Measurements from ENCODE around the gene DLK2.

Gene DLK2

DNA sequence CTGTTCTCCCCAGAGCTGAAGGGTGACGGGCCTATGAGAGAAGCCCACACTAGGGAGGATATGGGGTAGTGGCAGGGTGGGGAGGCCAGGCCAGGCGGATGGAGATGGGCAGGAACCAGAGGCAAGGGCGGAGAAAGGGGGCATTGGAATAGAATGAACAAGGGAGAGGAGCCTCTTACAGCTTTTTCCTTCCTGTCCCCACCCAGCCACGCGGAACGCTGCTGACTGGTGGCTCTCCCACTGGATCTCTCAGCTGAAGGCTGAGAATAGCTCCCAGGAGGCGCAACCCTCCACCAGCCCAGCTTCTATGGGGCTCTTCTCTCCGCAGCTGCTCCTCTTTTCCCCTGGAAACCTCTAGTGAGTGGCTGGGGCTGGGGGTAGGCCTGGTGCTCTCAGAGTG, 10.8 kb downstream of the DLK2 start:
- TF ChIP-seq, protein P1, sequence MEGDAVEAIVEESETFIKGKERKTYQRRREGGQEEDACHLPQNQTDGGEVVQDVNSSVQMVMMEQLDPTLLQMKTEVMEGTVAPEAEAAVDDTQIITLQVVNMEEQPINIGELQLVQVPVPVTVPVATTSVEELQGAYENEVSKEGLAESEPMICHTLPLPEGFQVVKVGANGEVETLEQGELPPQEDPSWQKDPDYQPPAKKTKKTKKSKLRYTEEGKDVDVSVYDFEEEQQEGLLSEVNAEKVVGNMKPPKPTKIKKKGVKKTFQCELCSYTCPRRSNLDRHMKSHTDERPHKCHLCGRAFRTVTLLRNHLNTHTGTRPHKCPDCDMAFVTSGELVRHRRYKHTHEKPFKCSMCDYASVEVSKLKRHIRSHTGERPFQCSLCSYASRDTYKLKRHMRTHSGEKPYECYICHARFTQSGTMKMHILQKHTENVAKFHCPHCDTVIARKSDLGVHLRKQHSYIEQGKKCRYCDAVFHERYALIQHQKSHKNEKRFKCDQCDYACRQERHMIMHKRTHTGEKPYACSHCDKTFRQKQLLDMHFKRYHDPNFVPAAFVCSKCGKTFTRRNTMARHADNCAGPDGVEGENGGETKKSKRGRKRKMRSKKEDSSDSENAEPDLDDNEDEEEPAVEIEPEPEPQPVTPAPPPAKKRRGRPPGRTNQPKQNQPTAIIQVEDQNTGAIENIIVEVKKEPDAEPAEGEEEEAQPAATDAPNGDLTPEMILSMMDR (IDR thresholded peaks at IDR 0.05), result no peak
- Histone ChIP-seq H3K9me3 (no peaks in the 10 kb centered on the region), H3K4me1 (ENCODE audit: control insufficient read depth in 1 of 2, insufficient read depth in 1 of 2, low read depth in 1 of 2, low read length in 1 of 2) (no peaks in the 10 kb centered on the region), H3K4me3 (ENCODE audit: low read depth in 1 of 2, low read length in 1 of 2) (no peak overlapping the region), H3K36me3 (peaks cover 98% of the 10 kb centered on the region), H3K27me3 (no peaks in the 10 kb centered on the region), H3K27ac (no peak overlapping the region)

DNA sequence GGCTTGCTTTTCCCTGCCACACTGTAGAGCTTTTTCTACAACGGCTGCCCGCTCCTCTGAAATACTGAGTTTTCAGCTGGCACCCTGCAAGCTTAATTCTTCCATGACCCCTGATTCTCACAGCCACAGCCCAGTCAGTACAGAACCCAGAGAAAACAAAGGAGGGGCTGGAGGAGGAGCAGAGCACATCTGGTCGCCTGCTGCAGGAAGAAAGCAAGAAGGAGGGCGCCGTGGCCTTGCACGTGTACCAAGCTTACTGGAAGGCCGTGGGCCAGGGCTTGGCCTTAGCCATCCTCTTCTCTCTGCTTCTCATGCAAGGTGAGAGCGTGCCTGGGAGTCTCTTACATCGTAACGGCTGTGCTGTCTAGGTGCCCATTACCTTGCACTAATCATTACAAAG, 11.3 kb downstream of the DLK2 start:
- TF ChIP-seq, protein P1 (IDR thresholded peaks at IDR 0.05), result no peak
- H3K36me3 ChIP-seq, result peaks cover 98% of the 10 kb centered on the region
- no peak overlapping the region for H3K4me3 ChIP-seq (ENCODE audit: low read depth in 1 of 2, low read length in 1 of 2)

DNA sequence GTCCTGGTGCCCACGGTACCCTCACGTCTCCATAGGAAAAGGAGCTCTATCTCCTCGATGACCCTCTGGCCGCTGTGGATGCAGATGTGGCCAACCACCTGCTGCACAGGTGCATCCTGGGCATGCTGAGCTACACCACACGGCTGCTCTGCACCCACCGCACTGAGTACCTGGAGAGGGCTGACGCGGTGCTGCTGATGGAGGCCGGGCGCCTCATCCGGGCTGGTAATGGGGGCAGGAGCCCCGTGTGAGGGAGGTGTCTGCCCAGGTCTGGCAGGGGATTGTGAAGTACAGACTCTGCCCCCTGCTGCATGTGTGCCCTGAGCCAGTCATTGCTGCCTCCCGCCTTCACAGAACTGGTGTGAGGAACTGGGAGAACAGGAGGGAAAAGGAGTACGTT, 12.4 kb downstream of the DLK2 start:
- TF ChIP-seq, protein P1 (IDR thresholded peaks at IDR 0.05), result no peak
- H3K4me3 ChIP-seq (ENCODE audit: low read depth in 1 of 2, low read length in 1 of 2), result no peak overlapping the region
- H3K27me3 ChIP-seq, result no peaks in the 10 kb centered on the region
- no peak overlapping the region for H3K27ac ChIP-seq
- peaks cover 98% of the 10 kb centered on the region for H3K36me3 ChIP-seq
- no peaks in the 10 kb centered on the region for H3K4me1 ChIP-seq (ENCODE audit: control insufficient read depth in 1 of 2, insufficient read depth in 1 of 2, low read depth in 1 of 2, low read length in 1 of 2)
- H3K9me3 ChIP-seq, result no peaks in the 10 kb centered on the region

More for the DNA sequence above, 11.3 kb downstream of the DLK2 start:
- H3K4me1 ChIP-seq (ENCODE audit: control insufficient read depth in 1 of 2, insufficient read depth in 1 of 2, low read depth in 1 of 2, low read length in 1 of 2), result no peaks in the 10 kb centered on the region
- no peaks in the 10 kb centered on the region for H3K9me3 ChIP-seq
- H3K27me3 ChIP-seq, result no peaks in the 10 kb centered on the region
- H3K27ac ChIP-seq, result no peak overlapping the region

DNA sequence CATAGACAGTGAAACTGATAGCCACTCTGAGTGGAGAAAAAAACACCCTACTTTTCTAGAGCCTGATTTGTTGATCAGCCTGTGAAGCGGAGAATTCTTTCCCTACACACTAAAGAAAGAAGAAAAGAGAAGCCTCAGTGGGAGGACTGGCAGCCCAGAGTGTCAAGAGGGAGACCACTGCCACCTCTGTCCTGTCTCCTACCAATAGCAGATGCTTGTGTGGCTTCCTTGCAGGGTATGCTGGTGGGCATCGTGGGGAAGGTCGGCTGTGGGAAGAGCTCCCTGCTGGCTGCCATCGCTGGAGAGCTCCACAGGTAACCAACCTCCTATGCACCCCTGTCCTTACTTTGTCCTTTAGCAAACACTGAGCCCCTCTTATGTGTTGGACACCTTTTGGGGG, 17.6 kb downstream of the DLK2 start:
- Histone ChIP-seq H3K4me1 (ENCODE audit: control insufficient read depth in 1 of 2, insufficient read depth in 1 of 2, low read depth in 1 of 2, low read length in 1 of 2) (no peaks in the 10 kb centered on the region), H3K4me3 (ENCODE audit: low read depth in 1 of 2, low read length in 1 of 2) (no peak overlapping the region), H3K27me3 (no peaks in the 10 kb centered on the region), H3K36me3 (peaks cover 89% of the 10 kb centered on the region), H3K27ac (no peak overlapping the region), H3K9me3 (no peaks in the 10 kb centered on the region)
- TF ChIP-seq, protein P1 (IDR thresholded peaks at IDR 0.05), result no peak

DNA sequence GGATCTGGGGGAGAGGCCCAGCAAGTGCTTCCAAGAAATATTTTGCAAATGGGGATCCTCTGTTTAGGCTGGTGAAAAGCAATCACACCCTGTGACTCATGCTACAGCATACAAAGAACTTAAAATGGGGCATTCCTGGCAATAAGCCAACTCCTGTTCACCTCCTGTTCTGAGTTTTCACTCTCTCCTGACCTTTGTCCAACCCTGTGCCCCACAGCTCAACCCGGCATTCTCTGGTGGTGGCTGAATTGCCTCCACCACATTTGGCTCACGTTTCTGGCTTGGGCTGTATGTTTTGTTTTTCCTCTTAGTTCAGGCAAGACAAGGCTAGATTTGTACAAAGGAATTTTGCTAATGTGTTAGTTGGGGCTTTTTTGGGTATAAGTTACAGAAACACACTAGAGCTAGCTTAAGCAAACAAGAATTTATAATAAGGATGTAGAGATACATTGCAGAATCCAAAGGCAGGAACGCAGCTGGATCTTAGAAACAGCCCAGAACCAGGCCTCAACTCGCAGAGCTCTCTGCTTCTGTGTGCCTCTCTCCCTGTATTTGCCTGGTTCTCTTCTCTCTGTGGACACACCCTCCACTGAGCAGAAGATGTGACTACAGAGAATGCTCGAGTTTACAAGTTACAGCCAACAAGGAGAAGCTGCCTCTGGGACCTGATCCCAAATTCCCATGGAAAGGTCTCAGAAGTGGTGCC, 18.6 kb downstream of the DLK2 start:
- Histone ChIP-seq H3K4me1 (ENCODE audit: control insufficient read depth in 1 of 2, insufficient read depth in 1 of 2, low read depth in 1 of 2, low read length in 1 of 2) (no peaks in the 10 kb centered on the region), H3K27ac (no peak overlapping the region), H3K36me3 (peaks cover 89% of the 10 kb centered on the region), H3K9me3 (no peaks in the 10 kb centered on the region), H3K27me3 (no peaks in the 10 kb centered on the region), H3K4me3 (ENCODE audit: low read depth in 1 of 2, low read length in 1 of 2) (no peak overlapping the region)
- TF ChIP-seq, protein P1 (IDR thresholded peaks at IDR 0.05), result no peak
